A549 (cell line): ENCODE data around the gene FAM89B. TPM values are rescaled to one million over a fixed set of nuclear protein-coding genes. Genes with fewer than 3 reads are reported as not detected.

Experiments used
- ATAC-seq, 2 experiments: fragments of 200-7000 bp in 1 of 2; fragments of >200 bp in 1 of 2; cut with Nextera tagmentation in 1 of 2; cut with Tn5 transposase in 1 of 2; 3 replicates each; pipeline versions ENCODE4 v1.8.0 to v1.9.1; 2018 to 2020; ENCODE audit warnings: mild to moderate bottlenecking in 1 of 2, moderate library complexity in 1 of 2
- CTCF ChIA-PET: fragments of 300-600 bp; sonication (Branson Sonifier 250); formaldehyde crosslinking; extraction: SDS; loops from one replicate; lab custom pipeline; 2021; ENCODE audit warnings: antibody characterized with exemption, inconsistent platforms; lab: Yijun Ruan, JAX
- POLR2A ChIA-PET: fragments of 350-600 bp; formaldehyde crosslinking; extraction: SDS; loops from one replicate; lab custom pipeline; 2021; ENCODE audit warnings: antibody characterized with exemption, inconsistent platforms; lab: Yijun Ruan, JAX
- DNase-seq, 2 experiments: peaks; one replicate each; pipeline versions ENCODE4 v3.0.0 to v3.0.0-alpha.2; 2011 to 2016; ENCODE audit warnings: low read depth in 1 of 2, low spot score in 1 of 2
- FAIRE-seq: peaks from 2 replicates; lab custom pipeline; 2011; peaks lifted over from hg19 to GRCh38; lab: Jason Lieb, UNC
- H3K27ac ChIP-seq, 2 experiments: fragments of >200 bp; sonication (Bioruptor Twin); formaldehyde crosslinking; 3 replicates each; pipeline ENCODE4 v1.5.1; 2016 to 2017
- H3K4me1 ChIP-seq: fragments of >200 bp; sonication (Bioruptor Twin); formaldehyde crosslinking; 3 replicates; pipeline ENCODE4 v1.6.1; 2016
- H3K4me2 ChIP-seq: fragments of >200 bp; sonication (Bioruptor Twin); formaldehyde crosslinking; 3 replicates; pipeline ENCODE4 v1.6.1; 2016
- H3K4me3 ChIP-seq: fragments of >200 bp; sonication (Bioruptor Twin); formaldehyde crosslinking; 3 replicates; pipeline ENCODE4 v1.5.1; 2016
- H3K9me3 ChIP-seq: fragments of >200 bp; sonication (Bioruptor Twin); formaldehyde crosslinking; 3 replicates; pipeline ENCODE4 v1.6.1; 2016
- CBX8 ChIP-seq: fragments of 200-600 bp; sonication (generic); IDR thresholded peaks from 2 replicates; pipeline ENCODE4 v1.6.1; 2016
- CEBPB ChIP-seq, 2 experiments: fragments of >200 bp in 1 of 2; sonication (Bioruptor Twin) in 1 of 2; formaldehyde crosslinking in 1 of 2; IDR thresholded peaks; 2 replicates each; pipeline ENCODE4 v1.6.1; 2012 to 2016
- CHD2 ChIP-seq: fragments of 150-350 bp; IDR thresholded peaks from 2 replicates; pipeline ENCODE4 v1.6.1; 2014; ENCODE audit warnings: low read length; ENCODE audit not compliant: partially characterized antibody
- CHD4 ChIP-seq: fragments of 200-600 bp; sonication (generic); IDR thresholded peaks from 2 replicates; pipeline ENCODE4 v1.6.1; 2016; ENCODE audit warnings: antibody characterized with exemption, mild to moderate bottlenecking, borderline replicate concordance
- ESRRA ChIP-seq: fragments of 150-350 bp; IDR thresholded peaks from 2 replicates; pipeline ENCODE4 v1.6.1; 2014; ENCODE audit warnings: mild to moderate bottlenecking, low read length, borderline replicate concordance
- HDAC2 ChIP-seq: fragments of 200-600 bp; sonication (generic); IDR thresholded peaks from 2 replicates; pipeline ENCODE4 v1.6.1; 2016
- HOXB5 ChIP-seq: fragments of 250-450 bp; sonication (Bioruptor Pico); IDR thresholded peaks from 2 replicates; pipeline ENCODE4 v1.5.0; 2020; ENCODE audit warnings: mild to moderate bottlenecking, moderate library complexity
- JUN ChIP-seq, 2 experiments: fragments of >200 bp; sonication (Bioruptor Twin); formaldehyde crosslinking; IDR thresholded peaks; 2 replicates in 1 of 2; 3 replicates in 1 of 2; pipeline ENCODE4 v1.6.1; 2016 to 2017
- KDM5A ChIP-seq: fragments of 200-600 bp; sonication (generic); IDR thresholded peaks from 2 replicates; pipeline ENCODE4 v1.6.1; 2016; ENCODE audit warnings: antibody characterized with exemption, mild to moderate bottlenecking
- MYC ChIP-seq: IDR thresholded peaks from 2 replicates; pipeline ENCODE4 v1.6.1; 2012; ENCODE audit warnings: mild to moderate bottlenecking, inconsistent platforms, low read length, improper control_type of control experiment, borderline replicate concordance
- PHF8 ChIP-seq: fragments of 200-600 bp; sonication (generic); IDR thresholded peaks from 2 replicates; pipeline ENCODE4 v1.6.1; 2016; ENCODE audit warnings: low read depth, mild to moderate bottlenecking, antibody characterized with exemption, moderate library complexity, borderline replicate concordance
- POLR2A ChIP-seq: IDR thresholded peaks from 2 replicates; pipeline ENCODE4 v1.6.1; 2012; ENCODE audit warnings: mild to moderate bottlenecking, low read length
- POLR2AphosphoS2 ChIP-seq: conservative IDR thresholded peaks from 2 replicates; pipeline ENCODE4 v1.6.1; 2012; ENCODE audit warnings: low read length, improper control_type of control experiment, inconsistent platforms
- SMC3 ChIP-seq: fragments of >200 bp; sonication (Bioruptor Twin); formaldehyde crosslinking; IDR thresholded peaks from 3 replicates; pipeline ENCODE4 v1.6.1; 2018; ENCODE audit warnings: inconsistent platforms
- TP53 ChIP-seq: fragments of 250-450 bp; sonication (Bioruptor Pico); IDR thresholded peaks from 2 replicates; pipeline ENCODE4 v1.5.0; 2021; ENCODE audit warnings: mild to moderate bottlenecking, moderate library complexity
- ZFP36 ChIP-seq: fragments of 450-650 bp; IDR thresholded peaks from 2 replicates; pipeline ENCODE4 v1.6.1; 2014; ENCODE audit warnings: borderline replicate concordance; ENCODE audit not compliant: partially characterized antibody
- WGBS: methylation state at CpG from one replicate; pipeline ENCODE4 v1.1.6; 2017; ENCODE audit errors: missing lambda C conversion rate; 5-methylcytosine and 5-hydroxymethylcytosine counted together
- polyA plus RNA-seq, 4 experiments: library from polyadenylated mRNA; depleted of rRNA in 3 of 4; stranded (reverse); fragments of >200 nt; fragmentation: RNase III in 1 of 4; extraction: RNeasy Plus Mini Kit Qiagen cat#74134 plus additional on column Dnase treatment in 1 of 4; gene quantifications; 2 replicates in 3 of 4; 3 replicates in 1 of 4; pipeline ENCODE4 v1.2.3, GENCODE V29; 2011 to 2017
- TF ChIP-seq, protein P1 (sequence below): IDR thresholded peaks from 2 replicates; pipeline ENCODE4 v1.6.1; 2012
- TF ChIP-seq, protein P2 (sequence below): fragments of >200 bp; sonication (Bioruptor Twin); formaldehyde crosslinking; IDR thresholded peaks from 2 replicates; pipeline ENCODE4 v1.6.1; 2016
- TF ChIP-seq, protein P3 (sequence below): fragments of >200 bp; sonication (Bioruptor Twin); formaldehyde crosslinking; IDR thresholded peaks from 3 replicates; pipeline ENCODE4 v1.6.1; 2016
- TF ChIP-seq, protein P4 (sequence below): fragments of 250-450 bp; sonication (Bioruptor Pico); IDR thresholded peaks from 2 replicates; pipeline ENCODE4 v1.5.0; 2020; ENCODE audit warnings: low read depth, mild to moderate bottlenecking, moderate library complexity
- TF ChIP-seq, protein P5 (sequence below): fragments of 250-450 bp; sonication (Bioruptor Pico); IDR thresholded peaks from 2 replicates; pipeline ENCODE4 v1.5.0; 2021; ENCODE audit warnings: mild to moderate bottlenecking, moderate library complexity, borderline replicate concordance
- TF ChIP-seq, protein P6 (sequence below): IDR thresholded peaks from 2 replicates; pipeline ENCODE4 v1.6.1; 2012; ENCODE audit warnings: low read depth, borderline replicate concordance

FAM89B gene
- polyA plus RNA-seq, 2 of the 4 experiments (the other 2 are of a cell fraction), result 13.5 to 23.9 TPM

DNA sequence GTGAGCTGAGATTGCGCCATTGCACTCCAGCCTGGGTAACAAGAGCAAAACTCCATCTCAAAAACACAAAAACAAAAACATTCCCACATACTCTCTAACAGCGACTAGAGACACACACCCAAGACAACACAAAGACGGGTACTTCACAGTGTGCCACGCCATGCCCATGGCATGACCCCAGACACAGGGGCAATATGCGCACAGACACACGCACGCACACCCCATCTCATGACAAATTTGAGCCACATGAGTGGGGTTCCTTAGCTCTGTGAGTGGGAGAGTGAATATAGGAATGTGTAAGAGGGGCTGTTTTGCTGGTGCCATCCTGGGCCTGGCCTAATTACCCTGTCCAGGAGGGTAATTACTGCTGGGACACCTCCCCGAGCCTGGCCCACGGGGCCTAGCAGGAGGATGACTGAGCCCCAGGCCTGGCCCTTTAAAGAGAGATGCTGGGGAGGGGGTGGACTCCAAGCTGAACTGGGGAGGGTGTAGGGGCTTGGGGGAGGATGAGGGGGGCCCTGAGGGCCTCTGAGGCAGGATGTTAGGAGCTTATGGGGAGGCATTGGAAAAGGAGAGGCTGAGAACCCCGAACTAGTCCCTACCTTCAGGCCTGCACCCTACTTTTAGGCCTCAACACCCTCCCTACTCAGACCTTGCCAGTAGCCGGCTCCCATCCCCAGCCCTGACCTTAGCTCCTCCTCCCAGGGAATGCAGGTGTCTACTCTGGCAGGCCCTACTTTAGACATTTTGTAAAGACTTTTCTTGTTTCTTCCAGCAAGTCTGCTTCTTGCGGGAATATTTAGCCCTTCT lies 15.7 kb upstream of the FAM89B start:
- WGBS, result 62% methylated on average over 12 of the region's 12 CpGs
- ChIA-PET CTCF (interaction anchor here (0.7 to 8.0 kb wide), 11 partner anchors 8 to 165 kb away, joined by 3 to 148 read pairs (median 5); partner anchors contain the start of genes FAM89B, PCNX3 and ZNRD2), POLR2A (interaction anchor here (1.0 kb wide), 1 partner anchor 13 kb away, joined by 3 read pairs; the partner anchor contains the start of gene ZNRD2)

DNA sequence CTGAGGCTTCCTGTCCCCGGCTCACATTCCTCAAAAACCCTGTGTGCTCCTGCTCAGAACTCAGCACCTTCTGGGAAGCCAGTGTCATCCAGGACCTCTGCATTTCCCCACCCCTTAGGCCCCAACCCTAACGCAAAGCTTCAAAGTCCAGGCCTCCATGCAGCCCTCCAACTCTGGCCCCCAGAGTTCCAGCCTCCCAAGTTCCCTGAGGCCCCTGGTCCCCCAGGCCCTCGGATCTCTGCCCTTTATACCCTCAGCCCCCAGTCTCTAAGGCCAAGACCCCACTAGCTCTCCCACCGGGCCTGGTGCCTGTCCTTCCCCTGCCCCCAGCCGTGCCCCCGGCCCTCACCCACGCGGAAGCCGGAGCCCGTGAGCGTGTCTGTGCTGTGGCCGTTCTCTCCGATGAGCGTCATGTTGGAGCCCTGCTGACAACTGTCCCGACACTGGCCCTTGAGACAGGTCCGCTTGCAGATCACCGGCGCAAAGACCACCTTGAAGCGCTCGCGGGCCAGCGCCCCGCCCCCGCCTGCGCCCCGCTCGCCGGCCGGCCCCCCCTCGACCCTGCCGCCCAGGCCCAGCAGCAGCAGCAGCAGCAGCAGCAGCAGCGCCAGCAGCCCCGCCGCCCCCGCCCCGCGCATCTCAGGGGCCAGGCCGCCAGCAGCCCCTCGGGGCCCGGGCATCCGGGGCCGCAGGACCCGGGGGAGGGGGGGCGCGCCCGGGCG lies 14.9 kb upstream of the FAM89B start:
- H3K4me2 ChIP-seq, result peak overlapping the region; percentile 98
- TF ChIP-seq, protein P1, sequence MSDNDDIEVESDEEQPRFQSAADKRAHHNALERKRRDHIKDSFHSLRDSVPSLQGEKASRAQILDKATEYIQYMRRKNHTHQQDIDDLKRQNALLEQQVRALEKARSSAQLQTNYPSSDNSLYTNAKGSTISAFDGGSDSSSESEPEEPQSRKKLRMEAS, result peak; percentile 34
- no peak for TF ChIP-seq KDM5A
- FAIRE-seq (no peak), ATAC-seq (no peak), DNase-seq (peak in 1 of 2 experiments; percentile 48)
- H3K4me1 ChIP-seq, result peaks cover 84% of the 10 kb centered on the region
- no peaks in the 10 kb centered on the region for H3K9me3 ChIP-seq
- H3K4me3 ChIP-seq, result peak overlapping the region; percentile 62
- peak overlapping the region; percentile 94 to 99 for H3K27ac ChIP-seq
- 10% methylated on average over 3 of the region's 47 CpGs for WGBS
- ChIA-PET CTCF (interaction anchor here (0.8 to 8.0 kb wide), 9 partner anchors 9 to 58 kb away, joined by 3 to 148 read pairs (median 5); partner anchors contain the start of genes FAM89B, PCNX3 and ZNRD2), POLR2A (no interaction called here)

More for the DNA sequence above, 15.7 kb upstream of the FAM89B start:
- H3K4me3 ChIP-seq, result peak overlapping the region; percentile 62
- no peak for FAIRE-seq
- peak in 1 of 2 experiments; percentile 52 for DNase-seq
- TF ChIP-seq ESRRA (no peak), CEBPB (IDR thresholded peaks at IDR 0.05) (peak in 1 of 2 experiments; percentile 28; a peak in 1 of 4 replicates), HDAC2 (no peak), CHD4 (no peak), CBX8 (no peak)
- TF ChIP-seq, protein P2, sequence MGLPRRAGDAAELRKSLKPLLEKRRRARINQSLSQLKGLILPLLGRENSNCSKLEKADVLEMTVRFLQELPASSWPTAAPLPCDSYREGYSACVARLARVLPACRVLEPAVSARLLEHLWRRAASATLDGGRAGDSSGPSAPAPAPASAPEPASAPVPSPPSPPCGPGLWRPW, result no peak
- TF ChIP-seq, all 56 proteins: peak for 1
- H3K4me2 ChIP-seq, result peak overlapping the region; percentile 98
- peaks cover 85% of the 10 kb centered on the region for H3K4me1 ChIP-seq
- no peaks in the 10 kb centered on the region for H3K9me3 ChIP-seq
- H3K27ac ChIP-seq, result peak overlapping the region; percentile 94 to 99
- no peak for ATAC-seq

DNA sequence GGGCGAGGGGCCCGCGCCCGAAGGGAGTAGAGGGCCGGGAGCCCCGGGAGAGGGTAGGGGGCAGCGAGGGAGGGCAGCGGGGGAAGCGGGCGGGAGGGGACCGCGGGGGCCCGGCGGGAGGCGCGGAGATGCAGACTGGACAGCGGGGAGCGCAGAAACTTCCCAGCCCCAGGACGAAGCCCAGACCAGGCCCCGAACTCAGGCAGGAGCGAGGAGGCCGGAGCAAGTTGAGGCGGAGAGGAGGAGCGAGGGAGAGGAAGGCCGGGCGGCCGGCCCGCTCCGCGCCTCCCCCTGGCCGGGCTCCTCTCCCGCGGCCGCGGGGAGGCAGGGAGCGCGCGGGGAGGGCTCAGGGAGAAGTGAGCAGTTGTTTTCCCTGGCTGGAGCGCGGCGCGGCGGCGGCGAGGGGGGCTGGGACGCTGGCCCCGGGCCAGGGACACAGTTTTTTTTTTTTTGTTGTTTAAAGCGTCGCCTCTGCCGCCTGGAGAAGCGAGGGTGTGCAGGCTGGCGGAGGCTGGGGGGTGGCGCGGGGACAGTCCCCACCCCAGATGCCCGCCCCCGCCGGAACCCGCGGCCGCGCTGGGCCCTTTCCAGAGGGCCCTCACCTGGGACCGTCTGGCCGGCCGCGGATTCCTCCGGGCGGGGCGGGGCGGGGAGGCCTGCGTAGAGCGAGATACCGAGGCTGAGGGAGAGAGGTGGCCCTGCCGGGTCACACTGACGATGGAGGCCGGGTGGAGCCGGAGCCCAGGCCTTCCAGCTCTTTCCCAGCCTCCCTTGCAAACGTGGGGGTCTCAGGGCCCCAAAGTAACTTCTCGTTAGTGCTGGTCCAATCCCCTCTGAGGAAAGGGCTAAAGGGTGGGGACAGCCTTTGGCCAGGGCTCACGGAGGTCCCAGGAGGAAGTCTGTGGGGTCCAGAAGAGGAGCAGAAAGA lies 14.1 kb upstream of the FAM89B start, which contains the start of gene LTBP3:
LTBP3 (minus strand) TSS at position 358 of the 928 bp plus-strand sequence. CDS start 400 bp downstream, outside the sequence.
- 2% methylated on average over 34 of the region's 79 CpGs for WGBS
- Histone ChIP-seq H3K4me2 (peak within 1 kb of the TSS; percentile 98), H3K9me3 (no peaks in the 10 kb centered on the region), H3K4me3 (peak within 1 kb of the TSS; percentile 62), H3K27ac (peak within 1 kb of the TSS; percentile 94 to 99), H3K4me1 (peaks cover 75% of the 10 kb centered on the region)
- DNase-seq, result peak; percentile 59 to 64
- ChIA-PET POLR2A (interaction anchor here (4.1 kb wide), 1 partner anchor 13 kb away, joined by 51 read pairs; the partner anchor contains the start of genes FAM89B and ZNRD2), CTCF (interaction anchor here (1.2 to 16.3 kb wide), 5 partner anchors 10 to 16 kb away, joined by 3 to 393 read pairs (median 96); partner anchors contain the start of genes FAM89B and ZNRD2)
- no peak for FAIRE-seq
- ATAC-seq, result peak; percentile 9 to 30; a peak in 5 of 6 replicates
- TF ChIP-seq, protein P3, sequence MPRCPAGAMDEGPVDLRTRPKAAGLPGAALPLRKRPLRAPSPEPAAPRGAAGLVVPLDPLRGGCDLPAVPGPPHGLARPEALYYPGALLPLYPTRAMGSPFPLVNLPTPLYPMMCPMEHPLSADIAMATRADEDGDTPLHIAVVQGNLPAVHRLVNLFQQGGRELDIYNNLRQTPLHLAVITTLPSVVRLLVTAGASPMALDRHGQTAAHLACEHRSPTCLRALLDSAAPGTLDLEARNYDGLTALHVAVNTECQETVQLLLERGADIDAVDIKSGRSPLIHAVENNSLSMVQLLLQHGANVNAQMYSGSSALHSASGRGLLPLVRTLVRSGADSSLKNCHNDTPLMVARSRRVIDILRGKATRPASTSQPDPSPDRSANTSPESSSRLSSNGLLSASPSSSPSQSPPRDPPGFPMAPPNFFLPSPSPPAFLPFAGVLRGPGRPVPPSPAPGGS, result no peak
- TF ChIP-seq, protein P4, sequence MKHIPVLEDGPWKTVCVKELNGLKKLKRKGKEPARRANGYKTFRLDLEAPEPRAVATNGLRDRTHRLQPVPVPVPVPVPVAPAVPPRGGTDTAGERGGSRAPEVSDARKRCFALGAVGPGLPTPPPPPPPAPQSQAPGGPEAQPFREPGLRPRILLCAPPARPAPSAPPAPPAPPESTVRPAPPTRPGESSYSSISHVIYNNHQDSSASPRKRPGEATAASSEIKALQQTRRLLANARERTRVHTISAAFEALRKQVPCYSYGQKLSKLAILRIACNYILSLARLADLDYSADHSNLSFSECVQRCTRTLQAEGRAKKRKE (CRISPR knock-in tag), result no peak; the same call in 1 of the 2 replicates
- TF ChIP-seq SMC3 (0 out of 3 replicates have a peak, but pooled peaks have one; percentile 9), ZFP36 (no peak), HOXB5 (CRISPR knock-in tag) (no peak), PHF8 (peak; percentile 27; the same call in 1 of the 2 replicates), TP53 (CRISPR knock-in tag) (no peak), POLR2A (0 out of 2 replicates have a peak, but pooled peaks have one; percentile 18), CEBPB (IDR thresholded peaks at IDR 0.05) (no peak), JUN (IDR thresholded peaks at IDR 0.05) (peak; percentile 36 to 58; a peak in 1 of 5 replicates), MYC (no peak), POLR2AphosphoS2 (no peak), CHD2 (no peak)
- TF ChIP-seq, protein P5, sequence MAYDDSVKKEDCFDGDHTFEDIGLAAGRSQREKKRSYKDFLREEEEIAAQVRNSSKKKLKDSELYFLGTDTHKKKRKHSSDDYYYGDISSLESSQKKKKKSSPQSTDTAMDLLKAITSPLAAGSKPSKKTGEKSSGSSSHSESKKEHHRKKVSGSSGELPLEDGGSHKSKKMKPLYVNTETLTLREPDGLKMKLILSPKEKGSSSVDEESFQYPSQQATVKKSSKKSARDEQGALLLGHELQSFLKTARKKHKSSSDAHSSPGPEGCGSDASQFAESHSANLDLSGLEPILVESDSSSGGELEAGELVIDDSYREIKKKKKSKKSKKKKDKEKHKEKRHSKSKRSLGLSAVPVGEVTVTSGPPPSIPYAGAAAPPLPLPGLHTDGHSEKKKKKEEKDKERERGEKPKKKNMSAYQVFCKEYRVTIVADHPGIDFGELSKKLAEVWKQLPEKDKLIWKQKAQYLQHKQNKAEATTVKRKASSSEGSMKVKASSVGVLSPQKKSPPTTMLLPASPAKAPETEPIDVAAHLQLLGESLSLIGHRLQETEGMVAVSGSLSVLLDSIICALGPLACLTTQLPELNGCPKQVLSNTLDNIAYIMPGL, result no peak
- TF ChIP-seq, protein P6, sequence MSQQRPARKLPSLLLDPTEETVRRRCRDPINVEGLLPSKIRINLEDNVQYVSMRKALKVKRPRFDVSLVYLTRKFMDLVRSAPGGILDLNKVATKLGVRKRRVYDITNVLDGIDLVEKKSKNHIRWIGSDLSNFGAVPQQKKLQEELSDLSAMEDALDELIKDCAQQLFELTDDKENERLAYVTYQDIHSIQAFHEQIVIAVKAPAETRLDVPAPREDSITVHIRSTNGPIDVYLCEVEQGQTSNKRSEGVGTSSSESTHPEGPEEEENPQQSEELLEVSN, result no peak
